Type B pancreatic cell (in vitro differentiated cells): Measurements from ENCODE around the gene MYDGF. TPM values are rescaled to one million over a fixed set of nuclear protein-coding genes. Genes with fewer than 3 reads are reported as not detected.

ENCODE experiments used
- DNase-seq: peaks from one replicate; pipeline ENCODE4 v3.0.0; 2021; ENCODE audit warnings: mixed read lengths; ENCODE audit not compliant: unreplicated experiment; ENCODE audit errors: extremely low spot score
- H3K27ac Mint-ChIP-seq: 2 replicates; pipeline ENCODE4 v1.8.0; 2021; ENCODE audit warnings: mild to moderate bottlenecking, mixed read lengths
- H3K27me3 Mint-ChIP-seq: 2 replicates; pipeline ENCODE4 v1.8.0; 2021; ENCODE audit warnings: mixed read lengths
- H3K36me3 Mint-ChIP-seq: 2 replicates; pipeline ENCODE4 v1.8.0; 2021; ENCODE audit warnings: mixed read lengths
- H3K4me1 Mint-ChIP-seq: one replicate; pipeline ENCODE4 v1.8.0; 2021; ENCODE audit warnings: mixed read lengths; ENCODE audit not compliant: unreplicated experiment
- H3K4me3 Mint-ChIP-seq: 2 replicates; pipeline ENCODE4 v1.8.0; 2021; ENCODE audit warnings: mild to moderate bottlenecking, mixed read lengths
- H3K9me3 Mint-ChIP-seq: 2 replicates; pipeline ENCODE4 v1.8.0; 2021; ENCODE audit warnings: mixed read lengths
- CTCF ChIP-seq: fragments of 200-600 bp; sonication (generic); conservative IDR thresholded peaks from 2 replicates; pipeline ENCODE4 v1.5.0; 2021; ENCODE audit warnings: antibody characterized with exemption, mild to moderate bottlenecking
- total RNA-seq: library from RNA; stranded (reverse); gene quantifications from 2 replicates; pipeline ENCODE4 v1.2.1, GENCODE V29; 2021; ENCODE audit warnings: low replicate concordance

MYDGF gene
- total RNA-seq, 1 donor from 2014 or later, result 57.5 TPM

GRCh38 chr19:4692251-4693077 is 22.3 kb upstream of the MYDGF start:
- Mint-ChIP-seq H3K27me3 (no peaks in the 10 kb centered on the region), H3K9me3 (no peaks in the 10 kb centered on the region), H3K27ac (no peak overlapping the region), H3K4me3 (no peak overlapping the region), H3K4me1 (no peaks in the 10 kb centered on the region), H3K36me3 (peaks cover 7% of the 10 kb centered on the region)
- no peak for TF ChIP-seq CTCF
- DNase-seq, result no peak

- Mint-ChIP-seq H3K4me1 (no peaks in the 10 kb centered on the region), H3K9me3 (no peaks in the 10 kb centered on the region), H3K27me3 (no peaks in the 10 kb centered on the region)
Measured at GRCh38 chr19:4691373-4691772, 21.2 kb upstream of the MYDGF start.

GRCh38 chr19:4690361-4690760 is 20.2 kb upstream of the MYDGF start:
- H3K36me3 Mint-ChIP-seq, result peaks cover 7% of the 10 kb centered on the region
- H3K4me1 Mint-ChIP-seq, result no peaks in the 10 kb centered on the region
- TF ChIP-seq CTCF, result no peak
- no peaks in the 10 kb centered on the region for H3K27me3 Mint-ChIP-seq
- no peak for DNase-seq
- no peaks in the 10 kb centered on the region for H3K9me3 Mint-ChIP-seq
- no peak overlapping the region for H3K4me3 Mint-ChIP-seq
- H3K27ac Mint-ChIP-seq, result no peak overlapping the region

More at GRCh38 chr19:4691373-4691772, 21.2 kb upstream of the MYDGF start:
- no peak for DNase-seq
- no peak overlapping the region for H3K4me3 Mint-ChIP-seq
- no peak overlapping the region for H3K27ac Mint-ChIP-seq
- no peak for TF ChIP-seq CTCF
- H3K36me3 Mint-ChIP-seq, result peaks cover 7% of the 10 kb centered on the region

GRCh38 chr19:4689403-4689802 is 19.3 kb upstream of the MYDGF start:
- Mint-ChIP-seq H3K4me3 (no peak overlapping the region), H3K4me1 (no peaks in the 10 kb centered on the region), H3K9me3 (no peaks in the 10 kb centered on the region), H3K27me3 (no peaks in the 10 kb centered on the region), H3K36me3 (peaks cover 4% of the 10 kb centered on the region), H3K27ac (no peak overlapping the region)
- DNase-seq, result no peak
- TF ChIP-seq CTCF, result no peak

- H3K27me3 Mint-ChIP-seq, result no peaks in the 10 kb centered on the region
- no peaks in the 10 kb centered on the region for H3K9me3 Mint-ChIP-seq
- no peaks in the 10 kb centered on the region for H3K4me1 Mint-ChIP-seq
- H3K27ac Mint-ChIP-seq, result no peak overlapping the region
- no peak overlapping the region for H3K4me3 Mint-ChIP-seq
- peaks cover 4% of the 10 kb centered on the region for H3K36me3 Mint-ChIP-seq
- TF ChIP-seq CTCF, result no peak
- DNase-seq, result no peak
Measured at GRCh38 chr19:4688587-4688986, 18.4 kb upstream of the MYDGF start.
